Body of pancreas (tissue), 4 donors: Measurements from ENCODE around the gene RAB25. TPM values are rescaled to one million over a fixed set of nuclear protein-coding genes. Genes with fewer than 3 reads are reported as not detected.

ENCODE experiments used
- ATAC-seq: fragments of 150-250 bp; one replicate; pipeline ENCODE4 v1.9.1; 2016
- DNase-seq, 4 donors: peaks; one replicate each; pipeline ENCODE4 v3.0.0-alpha.2; 2019
- H3K27ac ChIP-seq, 4 donors: fragments of 200-600 bp; sonication (generic); 1 replicate in 3 of 4; 2 replicates in 1 of 4; pipeline versions ENCODE4 v1.5.1 to v1.6.1; 2016 to 2019; ENCODE audit warnings: mild to moderate bottlenecking in 1 of 4, mixed read lengths in 1 of 4, moderate library complexity in 1 of 4
- H3K27me3 ChIP-seq, 2 donors: fragments of 200-600 bp; sonication (generic); one replicate each; pipeline ENCODE4 v1.6.0; 2016; ENCODE audit warnings: mild to moderate bottlenecking in 1 of 2
- H3K36me3 ChIP-seq, 2 donors: fragments of 200-600 bp; sonication (generic); replicated peaks in 1 of 2; 2 replicates each; pipeline ENCODE4 v1.5.1; 2016; ENCODE audit warnings: low read depth in 2 of 2; ENCODE audit not compliant: insufficient read depth in 1 of 2
- H3K4me1 ChIP-seq: fragments of 200-600 bp; sonication (generic); one replicate; pipeline ENCODE4 v1.6.0; 2016
- H3K4me3 ChIP-seq, 2 donors: fragments of 200-600 bp; sonication (generic); 1 replicate in 1 of 2; 2 replicates in 1 of 2; pipeline ENCODE4 v1.5.1; 2016 to 2019
- H3K9me3 ChIP-seq, 3 donors: fragments of 200-600 bp; sonication (generic); 1 replicate in 2 of 3; 2 replicates in 1 of 3; pipeline ENCODE4 v1.5.1; 2016
- POLR2A ChIP-seq, 3 donors: fragments of 450-650 bp; IDR thresholded peaks; one replicate each; pipeline ENCODE4 v1.6.1; 2016; ENCODE audit warnings: antibody characterized with exemption in 3 of 3, mild to moderate bottlenecking in 2 of 3
- WGBS, 2 donors: methylation state at CpG; one replicate each; pipeline ENCODE4 v1.1.5; 2017; 5-methylcytosine and 5-hydroxymethylcytosine counted together
- intact Hi-C: fragments of 100-400 bp; cut with DNase I; formaldehyde crosslinking; loops from one replicate; pipeline ENCODE4 v1.15.1; 2023
- total RNA-seq, 2 donors: library from RNA; depleted of rRNA; stranded (reverse); fragments of >200 nt; gene quantifications; one replicate each; pipeline ENCODE4 v1.1.0, GENCODE V29; 2016
- TF ChIP-seq, protein P1 (sequence below), 7 experiments: fragments of 450-650 bp in 4 of 7; fragments of 200-600 bp in 3 of 7; sonication (generic) in 3 of 7; IDR thresholded peaks; one replicate each; pipeline ENCODE4 v1.5.1; 2016 to 2019; ENCODE audit warnings: antibody characterized with exemption in 7 of 7

The RAB25 gene
- total RNA-seq, 2 donors from 2014 or later: 31.3 to 66.7 TPM

GRCh38 chr1:156048663-156049258 lies 12.2 kb upstream of the RAB25 start:
- Histone ChIP-seq H3K4me1 (peaks cover 8% of the 10 kb centered on the region), H3K36me3 (peaks cover 0 to 2% of the 10 kb centered on the region in 2 donors), H3K27me3 (no peaks in the 10 kb centered on the region), H3K4me3 (no peak overlapping the region), H3K9me3 (no peaks in the 10 kb centered on the region), H3K27ac (no peak overlapping the region)
- ATAC-seq (no peak), DNase-seq (peak in 1 of 4 donors; percentile 11)
- intact Hi-C loops: no loop called here
- 84 to 94% methylated on average over 2 to 3 of the region's 3 CpGs for WGBS, 2 donors
- TF ChIP-seq POLR2A (IDR thresholded peaks at IDR 0.05): no peak
- TF ChIP-seq, protein P1, sequence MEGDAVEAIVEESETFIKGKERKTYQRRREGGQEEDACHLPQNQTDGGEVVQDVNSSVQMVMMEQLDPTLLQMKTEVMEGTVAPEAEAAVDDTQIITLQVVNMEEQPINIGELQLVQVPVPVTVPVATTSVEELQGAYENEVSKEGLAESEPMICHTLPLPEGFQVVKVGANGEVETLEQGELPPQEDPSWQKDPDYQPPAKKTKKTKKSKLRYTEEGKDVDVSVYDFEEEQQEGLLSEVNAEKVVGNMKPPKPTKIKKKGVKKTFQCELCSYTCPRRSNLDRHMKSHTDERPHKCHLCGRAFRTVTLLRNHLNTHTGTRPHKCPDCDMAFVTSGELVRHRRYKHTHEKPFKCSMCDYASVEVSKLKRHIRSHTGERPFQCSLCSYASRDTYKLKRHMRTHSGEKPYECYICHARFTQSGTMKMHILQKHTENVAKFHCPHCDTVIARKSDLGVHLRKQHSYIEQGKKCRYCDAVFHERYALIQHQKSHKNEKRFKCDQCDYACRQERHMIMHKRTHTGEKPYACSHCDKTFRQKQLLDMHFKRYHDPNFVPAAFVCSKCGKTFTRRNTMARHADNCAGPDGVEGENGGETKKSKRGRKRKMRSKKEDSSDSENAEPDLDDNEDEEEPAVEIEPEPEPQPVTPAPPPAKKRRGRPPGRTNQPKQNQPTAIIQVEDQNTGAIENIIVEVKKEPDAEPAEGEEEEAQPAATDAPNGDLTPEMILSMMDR (IDR thresholded peaks at IDR 0.05): no peak

DNA sequence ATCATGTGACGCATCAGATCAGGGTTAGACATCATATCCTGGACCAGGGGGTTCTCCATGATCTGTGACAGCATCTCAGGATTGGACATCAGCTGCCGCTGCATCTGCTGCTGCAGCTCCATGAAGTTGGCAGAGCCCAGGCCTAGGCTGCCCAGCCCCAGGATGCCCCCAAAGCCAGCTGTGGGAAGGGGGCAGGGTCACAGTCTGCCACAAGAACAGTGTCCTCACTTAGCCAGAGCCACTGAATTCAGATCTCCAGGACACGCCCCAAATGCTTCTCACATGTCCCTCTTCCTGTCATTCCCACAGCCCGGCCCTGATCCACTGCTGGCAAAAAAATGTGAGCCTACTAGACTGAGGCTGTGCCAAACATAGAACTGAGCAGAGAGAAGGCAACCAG lies 10.6 kb upstream of the RAB25 start:
- H3K36me3 ChIP-seq: peaks cover 0 to 2% of the 10 kb centered on the region in 2 donors
- 60 to 80% methylated on average over 2 to 4 of the region's 4 CpGs for WGBS, 2 donors
- H3K4me1 ChIP-seq: peaks cover 11% of the 10 kb centered on the region
- no peaks in the 10 kb centered on the region for H3K9me3 ChIP-seq
- no peak for TF ChIP-seq POLR2A (IDR thresholded peaks at IDR 0.05)
- TF ChIP-seq, protein P1 (IDR thresholded peaks at IDR 0.05): no peak
- no peak for DNase-seq
- H3K4me3 ChIP-seq: no peak overlapping the region
- ATAC-seq: no peak
- no peak overlapping the region for H3K27ac ChIP-seq
- intact Hi-C loops: no loop called here
- H3K27me3 ChIP-seq: no peaks in the 10 kb centered on the region

DNA sequence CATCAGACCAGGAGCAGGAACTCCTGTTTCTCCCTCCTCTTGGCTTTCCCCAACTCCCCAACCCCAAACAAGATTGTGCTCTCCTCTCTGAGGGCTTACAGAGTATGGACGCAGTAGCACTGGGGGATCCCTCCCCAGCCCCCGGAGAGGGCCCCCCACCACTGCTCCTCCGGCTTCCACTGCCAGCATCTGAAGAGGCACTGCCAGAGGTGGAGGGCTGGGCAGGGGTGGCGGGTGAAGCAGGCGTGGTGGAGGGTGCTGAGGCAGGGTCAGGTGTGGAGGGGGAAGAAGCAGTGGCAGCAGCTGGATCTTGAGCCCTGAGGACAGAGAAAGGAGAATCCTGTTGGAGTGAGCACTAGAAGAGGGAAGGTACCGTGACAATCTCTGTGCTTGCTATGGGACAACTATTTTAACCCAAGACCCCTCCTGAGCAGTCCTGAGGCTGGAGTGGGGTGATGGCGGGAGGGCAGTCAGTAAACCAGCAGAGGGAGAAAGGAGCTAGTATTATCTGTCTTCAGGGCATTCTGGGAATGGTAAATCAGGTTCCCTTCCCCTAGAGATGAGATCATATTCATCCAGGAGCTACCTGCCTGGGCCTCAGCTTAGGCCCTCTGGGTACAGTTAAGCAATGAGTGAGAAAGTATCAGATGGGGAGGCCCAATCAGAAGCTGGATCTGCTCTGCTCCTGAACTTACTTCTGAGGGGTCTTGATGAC lies 9.8 kb upstream of the RAB25 start:
- intact Hi-C loops: no loop called here
- TF ChIP-seq, protein P1 (IDR thresholded peaks at IDR 0.05): no peak
- no peak for TF ChIP-seq POLR2A (IDR thresholded peaks at IDR 0.05)

DNA sequence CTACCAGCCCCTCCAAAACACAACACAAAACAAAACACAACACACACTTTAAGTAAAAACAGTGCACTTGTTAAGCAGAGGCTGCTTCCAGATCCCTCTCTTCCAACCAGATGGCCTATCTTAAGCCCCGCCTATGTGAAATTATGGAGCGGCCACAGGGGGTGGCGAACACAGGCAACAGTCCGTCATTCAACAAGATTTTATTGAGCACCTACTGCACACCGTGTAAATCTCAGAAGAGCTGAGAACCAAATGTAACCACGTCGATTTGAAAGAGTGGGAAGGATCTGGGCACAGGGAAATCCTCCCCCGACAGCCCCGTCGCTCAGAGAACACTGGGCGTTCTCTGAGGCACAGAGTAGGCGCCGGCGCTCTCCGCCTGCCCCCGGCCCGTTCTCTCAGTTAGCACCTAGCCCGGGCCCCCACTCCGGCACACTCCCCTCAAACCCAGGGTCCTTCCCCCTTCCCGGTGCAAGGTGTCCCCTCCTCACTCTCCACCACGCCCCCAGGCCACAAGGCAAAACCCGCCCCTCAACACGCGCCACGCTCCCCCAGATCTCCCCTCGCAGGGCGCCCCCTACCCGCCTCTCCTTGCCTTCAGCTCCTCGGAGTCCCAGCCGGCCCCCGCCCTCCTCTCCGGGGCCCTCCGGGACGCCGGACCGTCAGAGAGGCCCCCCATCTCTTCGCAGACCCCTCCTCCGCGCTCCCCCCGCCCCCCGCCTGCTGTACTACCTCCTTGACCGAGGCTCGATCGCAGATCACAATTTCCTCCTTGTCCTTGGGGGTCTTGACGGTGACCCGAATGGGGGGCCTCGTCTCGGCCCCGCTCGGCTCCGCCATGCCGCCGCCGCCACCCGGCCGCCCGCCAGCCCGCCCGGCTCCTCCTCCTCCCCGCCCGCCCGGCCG lies 7.8 kb upstream of the RAB25 start:
- WGBS, 2 donors: 0 to 2% methylated on average over 13 to 39 of the region's 63 CpGs
- H3K27ac ChIP-seq: peak overlapping the region; percentile 30 to 95 (median 93)
- H3K27me3 ChIP-seq: no peaks in the 10 kb centered on the region
- peaks cover 0 to 2% of the 10 kb centered on the region in 2 donors for H3K36me3 ChIP-seq
- peak; percentile 47 to 57 (median 53) for DNase-seq
- no peak for ATAC-seq
- no peaks in the 10 kb centered on the region for H3K9me3 ChIP-seq
- H3K4me3 ChIP-seq: peak overlapping the region; percentile 86 to 89
- intact Hi-C loops: no loop called here
- peaks cover 18% of the 10 kb centered on the region for H3K4me1 ChIP-seq
- peak in 1 of 3 donors; percentile 10 for TF ChIP-seq POLR2A (IDR thresholded peaks at IDR 0.05)
- TF ChIP-seq, protein P1 (IDR thresholded peaks at IDR 0.05): peak in 3 of 7 experiments; percentile 2 to 23 (median 17)

More for the DNA sequence above, 9.8 kb upstream of the RAB25 start:
- H3K4me3 ChIP-seq: no peak overlapping the region
- DNase-seq: no peak
- peaks cover 18% of the 10 kb centered on the region for H3K4me1 ChIP-seq
- H3K27me3 ChIP-seq: no peaks in the 10 kb centered on the region
- WGBS, 2 donors: 90 to 94% methylated on average over 4 to 7 of the region's 7 CpGs
- H3K36me3 ChIP-seq: peaks cover 0 to 2% of the 10 kb centered on the region in 2 donors
- H3K27ac ChIP-seq: no peak overlapping the region
- no peak for ATAC-seq
- no peaks in the 10 kb centered on the region for H3K9me3 ChIP-seq
